Endothelial cell (in vitro differentiated cells): ENCODE data around the gene ZNF500. TPM values are rescaled to one million over a fixed set of nuclear protein-coding genes. Genes with fewer than 3 reads are reported as not detected.
"Not testable (repeated sequence)": the region's sequence is repeated elsewhere in the genome, so short reads cannot be mapped to it uniquely, and the experiment has no call there.

Experiments used
- DNase-seq: peaks from one replicate; pipeline ENCODE4 v3.0.0; 2021; ENCODE audit warnings: low spot score
- H3K27ac Mint-ChIP-seq: one replicate; pipeline ENCODE4 v1.8.0; 2021; ENCODE audit warnings: mixed read lengths, inconsistent platforms; ENCODE audit not compliant: unreplicated experiment
- H3K27me3 Mint-ChIP-seq: one replicate; pipeline ENCODE4 v1.8.0; 2021; ENCODE audit warnings: mild to moderate bottlenecking, moderate library complexity, mixed read lengths, inconsistent platforms; ENCODE audit not compliant: unreplicated experiment
- H3K36me3 Mint-ChIP-seq: one replicate; pipeline ENCODE4 v1.8.0; 2021; ENCODE audit warnings: mild to moderate bottlenecking, low read depth, mixed read lengths, inconsistent platforms; ENCODE audit not compliant: unreplicated experiment
- H3K4me1 Mint-ChIP-seq: one replicate; pipeline ENCODE4 v1.8.0; 2021; ENCODE audit warnings: mild to moderate bottlenecking, mixed read lengths, inconsistent platforms; ENCODE audit not compliant: unreplicated experiment
- H3K4me3 Mint-ChIP-seq: one replicate; pipeline ENCODE4 v1.8.0; 2021; ENCODE audit warnings: mild to moderate bottlenecking, mixed read lengths, inconsistent platforms; ENCODE audit not compliant: unreplicated experiment
- H3K9me3 Mint-ChIP-seq: one replicate; pipeline ENCODE4 v1.8.0; 2021; ENCODE audit warnings: mixed read lengths, inconsistent platforms; ENCODE audit not compliant: unreplicated experiment
- CTCF ChIP-seq: fragments of 200-600 bp; sonication (generic); IDR thresholded peaks from one replicate; pipeline ENCODE4 v1.5.0; 2021; ENCODE audit warnings: antibody characterized with exemption; ENCODE audit not compliant: unreplicated experiment
- total RNA-seq: library from RNA; stranded (reverse); fragmentation: NEBNext Ultra II Directional; extraction: Animal tissue kit (Norgen Biotek cat#: 25700); gene quantifications from one replicate; pipeline ENCODE4 v1.2.1, GENCODE V29; 2021; ENCODE audit not compliant: unreplicated experiment

The ZNF500 gene
- total RNA-seq, 1 donor from 2014 or later = 32.8 TPM

GRCh38 chr16:4746991-4747574 lies 19.9 kb downstream of the ZNF500 start:
- Mint-ChIP-seq H3K4me1 (no peaks in the 10 kb centered on the region), H3K4me3 (no peak overlapping the region), H3K27me3 (peaks cover 1% of the 10 kb centered on the region), H3K36me3 (peaks cover 12% of the 10 kb centered on the region), H3K9me3 (no peaks in the 10 kb centered on the region), H3K27ac (no peak overlapping the region)
- DNase-seq = no peak
- no peak for TF ChIP-seq CTCF

- H3K4me3 Mint-ChIP-seq = no peak overlapping the region
- TF ChIP-seq CTCF = no peak
- no peak for DNase-seq
- no peaks in the 10 kb centered on the region for H3K9me3 Mint-ChIP-seq
- H3K27me3 Mint-ChIP-seq = peaks cover 1% of the 10 kb centered on the region
- no peaks in the 10 kb centered on the region for H3K4me1 Mint-ChIP-seq
- H3K27ac Mint-ChIP-seq = no peak overlapping the region
- H3K36me3 Mint-ChIP-seq = peaks cover 7% of the 10 kb centered on the region
Measured at GRCh38 chr16:4746215-4746614, 20.7 kb downstream of the ZNF500 start.

GRCh38 chr16:4745274-4745569 lies 21.7 kb downstream of the ZNF500 start:
- H3K9me3 Mint-ChIP-seq = no peaks in the 10 kb centered on the region
- H3K4me1 Mint-ChIP-seq = no peaks in the 10 kb centered on the region
- H3K27ac Mint-ChIP-seq = no peak overlapping the region
- H3K27me3 Mint-ChIP-seq = peaks cover 1% of the 10 kb centered on the region
- DNase-seq = no peak
- no peak overlapping the region for H3K4me3 Mint-ChIP-seq
- H3K36me3 Mint-ChIP-seq = peaks cover 4% of the 10 kb centered on the region
- TF ChIP-seq CTCF = no peak

GRCh38 chr16:4744555-4745273 lies 22.2 kb downstream of the ZNF500 start:
- peaks cover 1% of the 10 kb centered on the region for H3K27me3 Mint-ChIP-seq
- no peaks in the 10 kb centered on the region for H3K4me1 Mint-ChIP-seq
- no peak for TF ChIP-seq CTCF
- H3K27ac Mint-ChIP-seq = no peak overlapping the region
- no peak for DNase-seq
- H3K9me3 Mint-ChIP-seq = no peaks in the 10 kb centered on the region
- H3K36me3 Mint-ChIP-seq = peaks cover 4% of the 10 kb centered on the region
- no peak overlapping the region for H3K4me3 Mint-ChIP-seq

GRCh38 chr16:4743226-4743878 lies 23.6 kb downstream of the ZNF500 start:
- Mint-ChIP-seq H3K27me3 (peaks cover 1% of the 10 kb centered on the region), H3K27ac (no peak overlapping the region)
- DNase-seq = no peak

GRCh38 chr16:4738370-4738769 lies 28.6 kb downstream of the ZNF500 start:
- not testable (repeated sequence) for DNase-seq, H3K4me1 Mint-ChIP-seq, H3K9me3 Mint-ChIP-seq, H3K36me3 Mint-ChIP-seq, H3K27ac Mint-ChIP-seq, H3K4me3 Mint-ChIP-seq, H3K27me3 Mint-ChIP-seq

More at GRCh38 chr16:4743226-4743878, 23.6 kb downstream of the ZNF500 start:
- Mint-ChIP-seq H3K4me1 (no peaks in the 10 kb centered on the region), H3K4me3 (no peak overlapping the region), H3K9me3 (no peaks in the 10 kb centered on the region), H3K36me3 (no peaks in the 10 kb centered on the region)
- no peak for TF ChIP-seq CTCF
